Heart left ventricle (tissue), 16 donors: Measurements from ENCODE around the gene LAMA2. TPM values are rescaled to one million over a fixed set of nuclear protein-coding genes. Genes with fewer than 3 reads are reported as not detected.

Experiments used
- ATAC-seq, 4 donors: fragments of 200-7000 bp; cut with Tn5 transposase; one replicate each; pipeline ENCODE4 v1.9.1; 2020 to 2022; ENCODE audit warnings: moderate library complexity in 4 of 4, mild to moderate bottlenecking in 3 of 4, moderate number of reproducible peaks in 1 of 4
- DNase-seq, 5 donors: peaks; one replicate each; pipeline ENCODE4 v3.0.0-alpha.2; 2020
- H3K27ac ChIP-seq, 12 donors: fragments of 200-600 bp; sonication (generic) in 4 of 12; one replicate each; pipeline versions ENCODE4 v1.5.0 to v1.8.0; 2016 to 2022; ENCODE audit warnings: mild to moderate bottlenecking in 2 of 12
- H3K27me3 ChIP-seq, 9 donors: fragments of 200-600 bp; sonication (generic) in 2 of 9; one replicate each; pipeline versions ENCODE4 v1.5.1 to v1.8.0; 2016 to 2022; ENCODE audit warnings: mild to moderate bottlenecking in 3 of 9
- H3K36me3 ChIP-seq, 9 donors: fragments of 200-600 bp; sonication (generic) in 2 of 9; one replicate each; pipeline versions ENCODE4 v1.5.0 to v1.8.0; 2018 to 2022; ENCODE audit warnings: mild to moderate bottlenecking in 2 of 9
- H3K4me1 ChIP-seq, 12 donors: fragments of 200-600 bp; sonication (generic) in 4 of 12; one replicate each; pipeline versions ENCODE4 v1.5.0 to v1.8.0; 2016 to 2022; ENCODE audit warnings: mild to moderate bottlenecking in 3 of 12
- H3K4me3 ChIP-seq, 12 donors: fragments of 200-600 bp; sonication (generic) in 4 of 12; one replicate each; pipeline versions ENCODE4 v1.5.0 to v1.8.0; 2017 to 2022; ENCODE audit warnings: mild to moderate bottlenecking in 9 of 12, moderate library complexity in 4 of 12
- H3K9me3 ChIP-seq, 12 donors: fragments of 200-600 bp; sonication (generic) in 4 of 12; one replicate each; pipeline versions ENCODE4 v1.5.0 to v1.8.0; 2016 to 2022; ENCODE audit warnings: mild to moderate bottlenecking in 1 of 12
- CTCF ChIP-seq, 12 donors: fragments of 200-600 bp; sonication (generic) in 4 of 12; IDR thresholded peaks; one replicate each; pipeline versions ENCODE4 v1.5.0 to v1.8.0; 2018 to 2022; ENCODE audit warnings: antibody characterized with exemption in 12 of 12, mild to moderate bottlenecking in 5 of 12
- POLR2A ChIP-seq, 2 donors: fragments of 450-650 bp; IDR thresholded peaks; one replicate each; pipeline ENCODE4 v1.6.1; 2017; ENCODE audit warnings: antibody characterized with exemption in 2 of 2, mild to moderate bottlenecking in 2 of 2, moderate library complexity in 2 of 2
- WGBS, 4 donors: extraction: QIAGEN DNeasy Blood & Tissue Kit in 2 of 4; methylation state at CpG; one replicate each; pipeline versions ENCODE4 v1.1.5 to v1.1.7; 2013 to 2018; 5-methylcytosine and 5-hydroxymethylcytosine counted together
- intact Hi-C, 10 donors: fragments of 100-400 bp; cut with DNase I; formaldehyde crosslinking; loops; one replicate each; pipeline versions ENCODE4 v1.11.1 to v1.14.2; 2022
- polyA plus RNA-seq, 2 donors: library from polyadenylated mRNA; stranded (reverse); fragments of 200-250 nt; gene quantifications; one replicate each; pipeline ENCODE4 v1.2.3, GENCODE V29; 2013
- total RNA-seq, 9 donors: library from RNA; depleted of rRNA in 2 of 9; stranded (reverse); fragments of >200 nt in 2 of 9; fragmentation: NEBNext Ultra II Directional in 3 of 9; extraction: Animal tissue kit (Norgen Biotek cat#: 25700) in 3 of 9; gene quantifications; one replicate each; pipeline versions ENCODE4 v1.1.0 to v1.2.4, GENCODE V29; 2016 to 2023
- donor health status: ischemic (EF 13 %, LVEDD 7.1; RV severe dilation, severe dysfunction).
- donor health status: healthy with polysubstance abuse.
- donor health status: DM: no; HTN: yes; CAD: no.
- donor health status: DM: no; HTN: no; CAD: no.
- donor health status: ischemic (EF 25% LVEDD 6.9; RV normal size, moderate dysfunction).
- donor health status: ischemic (EF 25% LVEDD 5.7; RV mildly dilated, moderate dysfunction).
- donor health status: healthy.
- donor health status: DM: yes; HTN: yes; CAD: no.
- donor health status: ischemic (EF 35%, LVEDD 5.7; RV mildly dilated, moderate dysfunction).
- donor health status: nonischemic (EF 11% LVEDD 7.7; RV severe dilation, severe dysfunction).
- donor health status: DM: yes; HTN: yes; CAD: no.
- donor health status: PGD.
- donor health status: ischemic (EF 29% LVEDD 5.4; RV normal size, mild dysfunction).
- donor health status: nonischemic (EF 23%, LVEDD 6.1; RV moderate dilation, normal function).

Gene LAMA2
- total and polyA plus RNA-seq, 11 donors, result 34.8 to 299 (median 206) TPM

GRCh38 chr6:129100164-129100563 lies 217.2 kb downstream of the LAMA2 start:
- 82 to 92% (median 83%) methylated on average over 1 of the region's 1 CpG for WGBS, 4 donors
- Histone ChIP-seq H3K9me3 (no peaks in the 10 kb centered on the region), H3K4me1 (peaks cover 0 to 68% (median 39%) of the 10 kb centered on the region in 12 donors), H3K4me3 (no peak overlapping the region), H3K36me3 (peaks cover 0 to 31% (median 5%) of the 10 kb centered on the region in 9 donors), H3K27me3 (no peaks in the 10 kb centered on the region), H3K27ac (peak overlapping the region in 1 of 12 donors; percentile 24)
- intact Hi-C loops, result loop anchor here in 1 of 10 donors (5.0 kb wide), 1 partner anchor 37 kb away; no protein-coding TSS in a partner anchor
- DNase-seq, result no peak
- no peak for TF ChIP-seq POLR2A (IDR thresholded peaks at IDR 0.05)
- no peak for TF ChIP-seq CTCF (IDR thresholded peaks at IDR 0.05)
- ATAC-seq, result no peak

GRCh38 chr6:129102741-129103140 lies 219.8 kb downstream of the LAMA2 start:
- intact Hi-C loops, result loop anchor here in 1 of 10 donors (5.0 kb wide), 1 partner anchor 35 kb away; no protein-coding TSS in a partner anchor
- H3K27ac ChIP-seq, result peak overlapping the region; percentile 3 to 81 (median 62)
- H3K36me3 ChIP-seq, result peaks cover 0 to 31% (median 5%) of the 10 kb centered on the region in 9 donors
- no peaks in the 10 kb centered on the region for H3K9me3 ChIP-seq
- H3K4me1 ChIP-seq, result peaks cover 0 to 73% (median 37%) of the 10 kb centered on the region in 12 donors
- TF ChIP-seq CTCF (IDR thresholded peaks at IDR 0.05), result no peak
- no peak for TF ChIP-seq POLR2A (IDR thresholded peaks at IDR 0.05)
- no peak overlapping the region for H3K4me3 ChIP-seq
- DNase-seq (peak; percentile 42 to 75 (median 60)), ATAC-seq (peak; percentile 60 to 91 (median 88))
- no peaks in the 10 kb centered on the region for H3K27me3 ChIP-seq
- 31 to 36% (median 34%) methylated on average over 4 of the region's 4 CpGs for WGBS, 4 donors

GRCh38 chr6:129104131-129104530 lies 221.2 kb downstream of the LAMA2 start:
- intact Hi-C loops, result loop anchor here in 1 of 10 donors (5.0 kb wide), 1 partner anchor 33 kb away; no protein-coding TSS in a partner anchor
- ATAC-seq (peak; percentile 36 to 76 (median 44)), DNase-seq (no peak)
- H3K4me3 ChIP-seq, result no peak overlapping the region
- H3K27ac ChIP-seq, result peak overlapping the region in 11 of 12 donors; percentile 54 to 81 (median 67)
- peaks cover 0 to 19% (median 0%) of the 10 kb centered on the region in 9 donors for H3K36me3 ChIP-seq
- peaks cover 0 to 76% (median 43%) of the 10 kb centered on the region in 12 donors for H3K4me1 ChIP-seq
- no peaks in the 10 kb centered on the region for H3K9me3 ChIP-seq
- WGBS, 4 donors, result 55 to 67% (median 59%) methylated on average over 1 of the region's 1 CpG
- TF ChIP-seq POLR2A (IDR thresholded peaks at IDR 0.05) (no peak), CTCF (IDR thresholded peaks at IDR 0.05) (no peak)
- H3K27me3 ChIP-seq, result no peaks in the 10 kb centered on the region

GRCh38 chr6:129104560-129104959 lies 221.6 kb downstream of the LAMA2 start:
- TF ChIP-seq CTCF (IDR thresholded peaks at IDR 0.05), result no peak
- no peak for TF ChIP-seq POLR2A (IDR thresholded peaks at IDR 0.05)
- intact Hi-C loops, result loop anchor here in 1 of 10 donors (5.0 kb wide), 1 partner anchor 33 kb away; no protein-coding TSS in a partner anchor
- H3K4me3 ChIP-seq, result no peak overlapping the region
- H3K9me3 ChIP-seq, result no peaks in the 10 kb centered on the region
- peaks cover 0 to 74% (median 43%) of the 10 kb centered on the region in 12 donors for H3K4me1 ChIP-seq
- WGBS, 4 donors, result 73 to 83% (median 78%) methylated on average over 1 of the region's 1 CpG
- no peaks in the 10 kb centered on the region for H3K27me3 ChIP-seq
- no peak for DNase-seq
- peak overlapping the region; percentile 6 to 81 (median 65) for H3K27ac ChIP-seq
- peak; percentile 7 to 70 (median 44) for ATAC-seq
- peaks cover 0 to 15% (median 0%) of the 10 kb centered on the region in 9 donors for H3K36me3 ChIP-seq
